GM19193 (cell line): ENCODE data around the gene MEGF8.

Experiments used
- POLR2A ChIP-seq: IDR thresholded peaks from 4 replicates; pipeline ENCODE4 v1.6.1; 2011; ENCODE audit not compliant: insufficient read depth, insufficient read length; ENCODE audit errors: extremely low read depth

Gene MEGF8

DNA sequence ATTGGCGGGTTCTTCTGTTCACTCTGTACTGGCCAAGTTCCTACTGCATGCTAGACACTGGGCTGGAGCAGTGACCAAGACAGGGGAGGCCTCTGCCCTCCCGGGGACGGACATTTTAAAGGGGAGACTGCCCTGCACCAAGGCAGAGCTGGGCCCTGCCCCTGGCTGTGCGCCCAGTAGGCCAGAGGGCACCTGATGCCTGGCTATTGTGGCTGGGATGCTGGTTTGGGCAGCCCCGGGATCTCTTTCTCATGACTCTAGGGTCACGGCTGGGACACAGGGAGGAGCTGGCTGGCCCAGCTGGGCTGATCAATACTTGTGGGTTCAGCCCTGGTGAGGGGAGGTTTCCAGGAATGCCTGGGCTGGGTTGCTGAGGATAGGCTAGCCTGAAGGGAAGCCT is 84.0 kb downstream of the MEGF8 start:
- TF ChIP-seq POLR2A = no peak

DNA sequence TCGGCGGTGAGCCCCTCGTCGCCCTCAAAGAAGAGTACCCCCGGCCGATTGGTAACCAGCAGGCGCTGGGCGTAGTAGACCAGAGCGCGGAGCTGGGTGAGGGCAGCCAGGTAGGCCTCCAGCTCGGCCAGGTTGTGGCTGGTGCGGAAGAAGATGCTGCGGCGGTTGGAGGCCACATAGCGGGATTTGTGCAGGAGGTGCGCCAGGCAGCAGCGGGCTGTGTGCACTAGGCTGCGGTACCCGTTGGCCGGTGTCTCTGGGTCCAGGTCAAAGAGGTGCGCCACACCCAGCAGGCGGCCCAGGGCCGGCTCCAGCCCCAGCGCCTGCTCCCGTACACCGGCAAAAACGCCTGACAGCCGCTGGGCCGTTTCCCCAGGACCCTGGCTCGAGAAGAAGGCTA is 84.9 kb downstream of the MEGF8 start:
- TF ChIP-seq POLR2A = no peak

DNA sequence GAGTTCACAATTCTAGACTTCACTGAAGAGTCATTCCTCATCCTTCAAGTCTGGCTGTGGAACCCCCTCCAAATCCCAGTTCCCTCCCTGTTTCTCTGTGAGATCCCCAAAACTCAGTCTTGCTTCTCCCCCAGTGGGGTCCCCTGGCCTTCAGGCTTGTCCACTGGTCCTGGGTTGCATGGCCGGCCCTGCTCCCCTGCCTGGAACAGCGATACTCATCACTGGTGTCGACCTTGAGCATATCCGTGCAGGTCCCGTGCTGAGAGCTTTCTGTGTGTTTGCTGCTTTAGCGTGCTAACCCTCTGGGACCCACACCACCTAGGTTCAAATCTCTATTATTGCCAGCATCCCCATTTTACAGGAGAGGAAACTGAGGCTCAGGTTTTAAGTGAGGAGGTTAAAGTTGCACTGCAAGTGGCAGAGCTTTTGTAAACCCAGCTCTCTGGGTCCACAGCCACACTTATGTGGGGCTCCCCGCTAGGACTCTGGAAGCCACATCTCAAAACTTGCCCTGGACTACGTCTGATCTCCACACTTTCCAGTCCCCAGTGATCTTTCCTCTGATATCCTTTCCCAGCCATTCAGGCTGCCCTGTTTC is 86.2 kb downstream of the MEGF8 start:
- TF ChIP-seq POLR2A = no peak

DNA sequence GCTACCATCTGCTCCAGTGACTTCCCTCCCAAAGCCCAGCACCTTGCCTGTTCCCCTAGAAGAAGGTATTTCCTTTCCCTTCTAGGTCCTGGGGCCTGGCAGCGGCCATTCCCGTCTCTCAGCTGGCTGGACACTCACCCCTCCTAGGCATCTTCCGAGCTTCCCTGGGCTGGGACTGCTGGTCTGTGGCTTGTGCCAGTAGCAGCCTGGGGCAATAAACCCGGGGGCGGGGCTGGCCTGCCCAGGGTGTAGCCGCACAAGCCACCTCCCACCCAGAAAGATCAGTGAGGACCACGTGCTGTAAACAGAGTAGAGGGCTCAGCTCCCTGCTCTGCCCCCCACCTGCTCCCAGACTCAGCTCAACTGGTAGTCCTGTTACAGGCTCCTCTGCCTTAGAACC is 86.8 kb downstream of the MEGF8 start:
- TF ChIP-seq POLR2A = no peak

DNA sequence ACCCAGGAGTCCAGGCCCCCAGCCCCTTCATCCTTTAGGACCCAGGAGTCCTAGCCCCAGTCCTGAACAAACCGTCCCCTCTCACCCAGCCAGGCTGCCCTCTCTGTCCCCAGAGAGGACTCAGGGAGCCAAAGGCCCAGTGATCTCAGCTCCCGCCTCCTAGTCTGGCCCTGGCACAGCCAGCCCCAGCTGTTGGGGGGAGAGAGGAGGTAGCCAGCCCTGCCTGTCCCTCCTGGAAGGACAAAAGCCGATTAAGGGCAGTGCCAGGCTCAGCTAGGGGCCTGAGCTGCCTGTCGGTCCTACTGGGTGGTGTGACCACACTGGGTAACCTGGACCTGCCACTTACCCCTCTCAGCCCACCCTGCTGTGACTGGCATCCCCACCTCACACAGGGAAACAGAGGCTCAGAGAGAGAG is 87.2 kb downstream of the MEGF8 start:
- no peak for TF ChIP-seq POLR2A

DNA sequence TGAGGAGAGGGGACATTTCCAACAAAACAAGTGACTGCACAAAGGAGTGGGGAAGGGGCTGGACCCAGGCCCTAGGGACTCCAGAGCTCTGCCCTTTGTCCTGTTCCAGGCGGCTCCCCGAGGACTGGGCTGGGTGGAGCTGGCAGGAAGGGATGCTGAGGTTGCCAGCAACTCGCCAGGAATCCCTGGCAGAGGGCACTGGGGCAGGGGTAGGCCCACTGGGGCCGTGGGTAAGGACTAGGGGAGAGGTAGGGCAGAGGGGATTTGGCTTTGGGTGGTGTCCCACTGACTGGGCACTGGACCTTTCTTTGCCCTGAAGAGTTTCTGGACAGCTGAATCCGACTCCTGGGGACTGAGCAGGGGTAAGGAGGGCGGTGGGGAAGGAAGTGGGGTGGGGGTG is 93.9 kb downstream of the MEGF8 start:
- TF ChIP-seq POLR2A = no peak

DNA sequence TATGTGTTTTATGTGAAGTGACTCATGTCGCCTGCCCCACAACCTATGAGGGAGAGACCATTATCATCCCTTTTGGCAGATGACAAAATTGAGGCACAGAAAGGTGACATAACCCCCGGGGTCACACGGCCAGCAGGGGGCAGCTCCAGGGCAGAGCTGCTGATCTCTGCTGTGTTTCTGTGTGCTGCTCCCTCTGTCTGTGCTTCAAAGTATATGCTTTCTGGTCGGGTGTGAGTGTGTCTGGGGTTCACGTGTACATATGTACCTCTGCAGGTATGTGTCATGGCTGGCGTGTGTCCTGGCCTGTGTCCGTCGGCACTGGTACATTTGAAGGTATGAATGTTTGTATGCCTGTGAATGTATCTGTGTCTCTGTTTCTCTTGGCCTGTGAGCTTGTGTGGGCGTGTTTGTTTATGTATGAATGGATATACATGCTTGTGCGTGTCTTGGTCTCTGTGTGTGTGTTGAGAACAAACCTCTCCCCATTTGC is 94.7 kb downstream of the MEGF8 start:
- no peak for TF ChIP-seq POLR2A

DNA sequence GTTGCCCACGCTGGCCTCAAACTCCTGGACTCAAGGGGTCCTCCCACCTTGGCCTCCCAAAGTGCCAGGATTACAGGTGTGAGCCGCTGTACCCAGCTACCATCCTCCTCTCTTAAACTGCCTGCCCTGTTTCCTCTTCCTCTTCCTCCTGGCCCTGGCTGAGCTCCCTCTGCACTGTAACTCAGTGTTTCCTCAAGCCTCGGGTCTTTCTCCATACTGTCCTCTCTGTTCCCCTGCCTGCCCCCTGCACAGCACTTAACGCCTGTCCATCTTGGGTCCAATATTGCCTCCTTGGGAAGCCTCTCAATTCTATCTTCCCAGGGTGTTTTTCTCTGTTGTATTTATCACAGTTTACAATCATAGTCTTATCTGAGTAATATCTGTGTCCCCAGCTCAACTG is 95.7 kb downstream of the MEGF8 start:
- no peak for TF ChIP-seq POLR2A

DNA sequence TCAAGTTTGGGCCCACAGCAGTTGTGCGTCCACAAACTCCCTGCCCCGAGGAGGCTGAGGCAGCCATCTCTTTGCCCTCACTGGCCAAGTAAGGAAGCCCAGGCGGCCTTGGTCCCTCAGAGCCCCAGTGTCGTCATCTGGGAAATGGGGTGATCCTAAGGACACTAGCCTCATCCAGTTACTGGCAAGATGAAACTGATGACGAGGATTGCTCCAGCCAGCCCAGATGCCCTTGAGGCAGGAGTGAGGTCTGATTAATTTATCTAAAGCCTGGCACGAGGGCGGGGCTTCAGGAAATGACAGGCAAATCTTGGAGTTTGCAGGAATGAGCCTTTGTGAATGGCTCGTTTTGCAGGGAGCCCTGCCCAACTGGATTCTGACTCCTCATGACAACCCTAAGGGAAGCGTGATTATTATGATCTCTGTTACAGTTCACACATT is 96.2 kb downstream of the MEGF8 start:
- no peak for TF ChIP-seq POLR2A

DNA sequence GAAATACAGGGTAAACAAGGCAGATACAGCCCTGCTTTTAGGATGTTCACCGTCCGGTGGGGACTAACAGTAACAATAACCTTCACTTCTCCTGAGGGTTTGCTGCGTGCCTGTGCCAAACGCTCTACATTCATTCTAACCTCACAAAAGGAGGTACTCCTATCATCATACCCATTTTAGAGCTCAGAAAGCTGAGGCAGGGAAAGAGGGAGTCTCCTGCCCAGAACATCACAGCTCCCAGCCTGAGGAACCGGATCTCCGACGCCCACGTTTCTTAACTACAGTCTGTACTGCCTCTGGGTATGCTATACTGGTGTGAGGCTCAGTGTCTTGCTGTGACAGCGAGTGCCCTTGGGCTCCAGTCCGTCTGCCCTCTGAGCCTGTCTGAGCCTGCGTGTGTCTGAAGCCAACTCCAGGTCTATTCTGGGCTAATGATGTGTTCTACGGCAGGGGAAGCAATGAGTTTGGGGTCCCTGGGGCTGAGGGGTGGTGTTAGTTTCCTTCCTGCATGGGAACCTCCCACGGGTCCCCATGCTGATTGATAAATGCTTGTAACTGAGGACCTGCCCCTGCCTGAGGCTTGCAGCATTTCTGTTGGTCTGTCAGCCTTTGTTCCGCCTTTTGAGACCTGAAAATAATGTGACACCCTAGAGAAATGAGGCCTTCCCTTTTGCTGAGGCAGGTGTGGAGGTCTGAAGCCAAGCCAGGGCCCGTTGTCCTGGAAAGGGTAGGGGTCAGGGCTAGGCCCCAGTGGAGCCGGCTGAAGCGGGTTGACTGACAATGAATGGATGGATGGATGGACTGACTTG is 96.9 kb downstream of the MEGF8 start:
- TF ChIP-seq POLR2A = no peak

DNA sequence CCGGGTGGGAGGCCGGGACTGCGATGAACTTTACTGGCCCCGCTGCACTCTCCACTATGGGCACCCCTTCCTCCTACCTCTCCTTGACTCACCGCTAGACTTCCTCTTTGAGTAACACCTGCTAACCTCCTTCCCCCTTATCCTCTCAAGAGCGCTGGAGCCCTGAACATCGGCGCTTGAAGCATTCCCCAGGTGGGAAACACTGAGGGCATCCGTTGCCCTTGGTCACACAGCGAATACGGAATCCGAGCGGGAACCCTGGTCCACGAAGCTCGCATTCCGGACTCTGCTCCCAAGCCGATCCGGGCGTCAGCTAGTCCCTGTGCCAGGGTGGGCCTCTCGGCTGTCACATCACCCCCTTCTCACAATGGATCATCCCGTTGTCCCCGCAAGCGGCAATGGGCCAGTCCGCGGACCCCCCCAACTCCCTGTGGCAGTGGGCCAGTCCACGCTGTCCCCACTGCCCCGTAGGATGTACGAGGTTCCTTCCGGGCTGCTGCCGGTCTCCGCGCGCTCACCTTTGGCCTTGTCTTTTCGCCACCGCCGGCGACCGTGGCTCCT is 97.5 kb downstream of the MEGF8 start:
- no peak for TF ChIP-seq POLR2A

DNA sequence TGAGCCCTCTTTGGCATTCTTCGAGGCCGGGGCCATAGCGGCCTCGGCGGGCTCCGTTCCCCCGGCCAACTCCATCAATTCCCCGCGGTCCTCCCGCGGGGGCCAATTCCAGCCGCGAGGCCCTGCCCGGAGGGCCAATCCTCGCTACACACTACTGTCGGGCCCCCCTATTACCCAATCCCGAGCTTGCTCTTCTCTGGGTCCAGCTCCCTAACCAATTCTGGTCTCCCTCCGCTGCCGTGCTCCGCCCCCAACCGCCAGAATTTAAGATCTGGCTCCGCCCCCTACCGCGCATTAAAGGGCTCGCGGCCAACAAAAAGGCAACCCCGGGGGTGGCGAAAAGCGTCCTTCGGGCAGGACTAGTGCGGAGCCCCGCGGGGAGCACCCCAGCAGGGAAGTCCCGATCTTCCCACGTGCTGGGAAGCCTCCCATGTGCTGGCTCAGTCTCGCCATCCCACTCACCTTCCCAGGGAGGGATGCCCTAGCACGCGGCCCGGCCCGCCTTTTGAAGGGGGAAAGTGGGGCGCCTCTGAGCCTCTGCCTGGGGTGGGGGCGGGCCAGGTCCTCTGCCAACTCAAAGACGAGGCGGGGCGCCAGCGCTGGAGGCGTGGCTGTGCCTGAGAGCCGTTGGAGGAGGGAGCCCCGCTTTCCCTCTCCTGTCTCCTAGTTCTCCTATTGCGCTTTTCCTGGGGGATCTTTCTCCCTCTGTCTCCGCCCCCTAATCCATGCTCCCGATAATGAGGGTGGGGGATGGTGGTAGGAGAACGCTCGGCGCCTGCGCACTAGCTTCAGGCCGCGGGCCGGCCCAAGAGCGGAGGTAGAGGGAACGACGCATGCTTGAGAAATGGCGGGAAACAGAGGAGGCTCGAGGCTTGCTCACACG is 98.3 kb downstream of the MEGF8 start:
- peak; percentile 52 for TF ChIP-seq POLR2A

DNA sequence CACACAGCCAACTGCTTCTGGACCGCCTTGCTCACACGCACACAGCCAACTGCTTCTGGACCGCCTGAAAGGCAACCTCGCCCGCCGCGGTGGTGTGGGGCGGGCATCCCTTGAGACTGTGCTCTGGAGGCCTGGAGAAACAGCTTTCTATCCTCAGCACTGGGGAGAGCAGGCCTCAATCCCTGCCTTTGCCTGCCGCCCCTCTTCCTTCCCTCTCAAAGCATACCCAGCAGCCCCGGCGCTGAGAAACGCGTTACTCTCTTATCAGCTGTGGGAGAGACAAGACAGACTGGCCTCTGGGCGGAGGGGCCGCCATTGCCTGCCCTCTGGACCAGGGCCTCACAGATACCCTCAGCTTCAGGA is 98.9 kb downstream of the MEGF8 start:
- no peak for TF ChIP-seq POLR2A

DNA sequence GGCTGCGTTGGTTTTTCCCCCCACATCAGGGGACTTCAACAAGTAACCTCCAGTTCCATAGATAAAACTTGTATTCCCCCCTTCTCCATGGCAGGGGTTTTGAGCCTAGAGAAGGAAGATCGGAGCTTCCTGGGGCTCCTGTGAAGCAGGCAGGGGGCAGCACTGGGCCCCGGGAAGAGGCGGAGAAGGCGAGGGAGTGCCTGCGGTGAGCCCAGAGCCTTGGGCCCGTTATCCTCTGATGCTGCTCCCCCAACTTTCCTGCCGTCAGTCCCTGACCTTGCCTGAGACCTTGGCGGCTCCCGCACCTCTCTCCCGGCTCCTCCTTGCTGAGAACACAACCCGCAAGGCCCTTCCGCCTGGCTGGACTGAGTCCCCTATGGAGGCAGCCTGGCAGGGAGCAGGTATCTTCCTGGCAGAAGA is 99.3 kb downstream of the MEGF8 start:
- TF ChIP-seq POLR2A = no peak

DNA sequence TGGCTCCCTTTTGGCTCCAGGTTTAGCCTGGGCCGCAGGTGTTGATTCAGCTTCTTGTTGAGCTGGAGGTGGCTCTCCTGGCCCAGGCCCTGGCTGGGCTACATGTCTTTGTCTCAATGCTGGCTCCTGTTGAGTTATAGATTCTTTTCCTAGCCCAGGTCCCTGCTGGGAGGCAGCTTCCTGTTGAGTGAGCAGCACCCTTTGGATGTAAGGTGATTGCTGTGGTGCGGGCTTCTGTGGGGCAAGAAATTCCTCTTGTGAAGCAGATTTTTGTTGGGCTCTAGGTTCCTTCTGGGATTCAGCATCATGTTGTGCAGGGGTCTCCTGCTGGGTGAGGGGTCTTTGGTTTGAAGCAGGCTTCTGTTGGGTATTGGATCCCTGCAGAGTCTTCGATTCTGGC is 101.2 kb downstream of the MEGF8 start:
- TF ChIP-seq POLR2A = no peak

DNA sequence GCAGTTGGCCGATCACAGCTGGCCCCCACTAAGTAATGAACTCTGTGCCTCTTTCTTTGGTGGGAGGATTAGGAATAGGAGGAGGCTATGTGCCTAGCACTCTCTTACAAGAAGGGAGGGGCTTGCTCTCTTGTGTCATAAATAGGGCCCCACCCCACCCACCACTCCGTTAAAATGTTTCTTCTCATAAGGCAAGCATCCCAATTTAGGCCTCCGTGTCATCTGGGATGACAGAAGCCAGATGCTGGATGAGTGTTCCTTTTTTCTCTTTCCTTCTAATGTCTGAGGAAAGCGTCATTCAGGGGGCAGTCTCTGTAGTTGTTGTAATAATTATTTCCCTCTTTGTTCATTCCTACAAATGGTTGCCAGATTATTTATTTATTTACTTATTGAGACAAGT is 101.9 kb downstream of the MEGF8 start, which contains the start of gene LIPE:
Gene LIPE (minus strand): TSS at position 76 of the 400 bp plus-strand sequence. CDS start 239 bp downstream, outside the sequence.
- TF ChIP-seq POLR2A = no peak
